Measurements from ENCODE around the gene DOK3. TPM values are rescaled to one million over a fixed set of nuclear protein-coding genes. Genes with fewer than 3 reads are reported as not detected.
A peak's percentile ranks its signal among the peaks of the same experiment; 100 is the strongest.

The DOK3 gene
- total RNA-seq, 1 experiment from 2014 or later: 3.9 TPM

- DNase-seq (ENCODE audit: low read depth): no peak
Observed at GRCh38 chr5:177483994-177484901, 25.4 kb downstream of the DOK3 start.

- DNase-seq (ENCODE audit: low read depth): no peak
Observed at GRCh38 chr5:177483042-177483441, 26.6 kb downstream of the DOK3 start.

GRCh38 chr5:177482359-177482795 is 27.2 kb downstream of the DOK3 start:
- DNase-seq (ENCODE audit: low read depth): no peak

GRCh38 chr5:177479774-177480173 is 29.9 kb downstream of the DOK3 start:
- no peak for DNase-seq (ENCODE audit: low read depth)

GRCh38 chr5:177478711-177479646 is 30.6 kb downstream of the DOK3 start:
- peak; percentile 30 for DNase-seq (ENCODE audit: low read depth)

- no peak for DNase-seq (ENCODE audit: low read depth)
Observed at GRCh38 chr5:177477701-177478477, 31.7 kb downstream of the DOK3 start.

GRCh38 chr5:177476531-177477233 is 32.9 kb downstream of the DOK3 start:
- DNase-seq (ENCODE audit: low read depth): peak; percentile 81

GRCh38 chr5:177475563-177476427 is 33.8 kb downstream of the DOK3 start:
- DNase-seq (ENCODE audit: low read depth): no peak

GRCh38 chr5:177474846-177475562 is 34.6 kb downstream of the DOK3 start:
- no peak for DNase-seq (ENCODE audit: low read depth)

GRCh38 chr5:177474002-177474476 is 35.6 kb downstream of the DOK3 start:
- no peak for DNase-seq (ENCODE audit: low read depth)

GRCh38 chr5:177473443-177474001 is 36.1 kb downstream of the DOK3 start, which contains the start of gene DBN1:
TSS of gene DBN1 (minus strand) at chr5:177473634. CDS start at chr5:177473521, 113 bp downstream.
- peak; percentile 80 for DNase-seq (ENCODE audit: low read depth)

- DNase-seq (ENCODE audit: low read depth): peak; percentile 66
Observed at GRCh38 chr5:177472460-177473442, 36.9 kb downstream of the DOK3 start.

GRCh38 chr5:177471610-177472356 is 37.8 kb downstream of the DOK3 start:
- DNase-seq (ENCODE audit: low read depth): no peak

- DNase-seq (ENCODE audit: low read depth): no peak
Observed at GRCh38 chr5:177470759-177471536, 38.7 kb downstream of the DOK3 start.

- DNase-seq (ENCODE audit: low read depth): no peak
Observed at GRCh38 chr5:177469750-177470525, 39.7 kb downstream of the DOK3 start.
